ENCODE results near the gene PLP1. TPM values are rescaled to one million over a fixed set of nuclear protein-coding genes. Genes with fewer than 3 reads are reported as not detected.

Gene PLP1
- total and polyA plus RNA-seq, 2 experiments from 2014 or later: 0.22 to 0.29 TPM

DNA sequence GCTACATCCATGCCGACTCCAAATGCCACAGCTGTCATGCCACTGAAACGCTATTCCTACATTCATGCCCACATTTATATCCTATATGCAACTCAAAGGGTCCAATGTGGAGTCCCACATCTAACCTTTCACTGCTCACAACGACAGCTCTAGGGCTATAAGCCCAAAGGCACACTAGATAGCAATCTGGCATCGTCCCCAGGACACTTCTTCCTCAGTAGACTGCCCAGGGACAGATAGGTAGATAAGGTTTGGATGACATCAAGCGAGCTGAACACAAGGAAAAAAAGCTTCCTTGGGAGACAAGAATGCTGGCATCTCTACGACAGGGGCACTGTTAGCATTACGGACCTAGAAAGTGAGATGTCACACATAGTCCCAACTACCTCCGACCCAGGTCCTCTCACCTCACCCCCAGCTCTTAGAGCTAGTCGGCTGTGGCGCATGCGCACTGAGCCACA lies 54.7 kb downstream of the PLP1 start:
- Histone ChIP-seq H3K9me3 (ENCODE audit: low read depth) (no peaks in the 10 kb centered on the region), H3K9ac (peak overlapping the region; percentile 64), H3K36me3 (ENCODE audit: low read depth) (no peaks in the 10 kb centered on the region), H3K79me2 (ENCODE audit: insufficient read depth) (no peaks in the 10 kb centered on the region), H3F3A (ENCODE audit: insufficient read depth) (no peaks in the 10 kb centered on the region), H4K20me1 (ENCODE audit: insufficient read depth) (no peaks in the 10 kb centered on the region), H3K9me2 (ENCODE audit: insufficient read depth) (no peaks in the 10 kb centered on the region), H3K27ac (no peak overlapping the region), H3K27me3 (replicated peaks; ENCODE audit: insufficient read depth) (no peaks in the 10 kb centered on the region), H3K4me1 (ENCODE audit: insufficient read depth) (no peaks in the 10 kb centered on the region), H2AFZ (peak overlapping the region; percentile 90), H3K4me2 (ENCODE audit: unreplicated experiment) (peak overlapping the region; percentile 83), H3K4me3 (peak overlapping the region; percentile 89)
- no peak for TF ChIP-seq EZH2 (IDR thresholded peaks at IDR 0.05; ENCODE audit: insufficient read depth, poor library complexity, severe bottlenecking)
- no peak for TF ChIP-seq EZH2phosphoT487 (IDR thresholded peaks at IDR 0.05; ENCODE audit: insufficient read depth, low read depth)
- peak; percentile 70 for DNase-seq
- in situ Hi-C loops (cut with MboI): loop anchor here (25.0 kb wide), 1 partner anchor 281 kb away; the partner anchor contains the start of gene ZCCHC18
- WGBS, 2 experiments (ENCODE audit: low coverage in 1 of 2, low lambda C conversion rate in 2 of 2, missing lambda C conversion rate in 2 of 2): 11 to 14% methylated on average over 5 to 11 of the region's 11 CpGs

DNA sequence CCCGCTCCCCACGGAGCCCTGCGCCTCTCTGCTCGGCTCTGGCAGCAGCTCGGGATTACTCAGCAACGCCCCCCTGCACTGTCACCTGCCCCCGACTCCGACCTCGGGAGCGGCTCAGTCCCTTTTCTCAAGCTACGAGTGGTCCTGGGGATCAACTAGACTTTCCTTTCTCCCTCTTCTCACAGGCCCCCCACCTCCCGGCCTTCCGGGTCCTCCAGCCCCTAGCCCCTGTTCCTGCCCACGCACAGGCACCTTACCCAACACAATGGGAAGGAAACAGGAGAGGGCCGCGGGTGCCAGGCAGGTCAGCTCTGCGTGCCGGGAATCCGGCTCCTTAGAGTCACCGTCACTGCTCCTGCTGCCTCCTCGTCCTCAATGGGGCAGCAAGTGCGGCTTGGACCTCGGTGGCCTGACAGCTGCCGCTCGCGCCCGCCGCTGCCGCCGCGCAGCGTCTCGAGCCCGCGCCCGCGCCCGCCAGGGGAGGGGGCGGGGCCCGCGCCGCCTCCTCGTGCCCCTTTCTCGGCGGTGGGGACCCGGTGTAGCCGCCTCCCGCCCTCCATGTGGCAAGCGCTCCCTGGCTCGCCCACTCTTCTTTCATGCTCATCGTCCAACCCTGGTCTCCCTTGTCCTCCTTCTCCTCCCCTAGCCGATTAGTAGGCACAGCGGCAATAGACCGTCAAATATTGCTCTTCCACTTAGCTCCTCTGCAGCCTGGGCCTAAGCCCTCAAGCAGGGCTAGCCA lies 55.3 kb downstream of the PLP1 start, which contains the start of gene RAB9B:
Gene RAB9B, minus strand, starts transcription at position 455 of the 742 bp plus-strand sequence. CDS start 6,473 bp downstream, outside the sequence.
- no peaks in the 10 kb centered on the region for H3K27me3 ChIP-seq (replicated peaks; ENCODE audit: insufficient read depth)
- H2AFZ ChIP-seq: peak within 1 kb of the TSS; percentile 90
- in situ Hi-C loops (cut with MboI): loop anchor here (25.0 kb wide), 1 partner anchor 280 kb away; the partner anchor contains the start of gene ZCCHC18
- peak; percentile 53 for DNase-seq
- no peak for TF ChIP-seq EZH2phosphoT487 (IDR thresholded peaks at IDR 0.05; ENCODE audit: insufficient read depth, low read depth)
- no peak for TF ChIP-seq EZH2 (IDR thresholded peaks at IDR 0.05; ENCODE audit: insufficient read depth, poor library complexity, severe bottlenecking)
- H3K4me2 ChIP-seq (ENCODE audit: unreplicated experiment): peak within 1 kb of the TSS; percentile 83
- H3K79me2 ChIP-seq (ENCODE audit: insufficient read depth): no peaks in the 10 kb centered on the region
- H3K36me3 ChIP-seq (ENCODE audit: low read depth): no peaks in the 10 kb centered on the region
- H4K20me1 ChIP-seq (ENCODE audit: insufficient read depth): no peaks in the 10 kb centered on the region
- no peaks in the 10 kb centered on the region for H3K9me3 ChIP-seq (ENCODE audit: low read depth)
- no peaks in the 10 kb centered on the region for H3F3A ChIP-seq (ENCODE audit: insufficient read depth)
- H3K9ac ChIP-seq: peak within 1 kb of the TSS; percentile 64
- H3K9me2 ChIP-seq (ENCODE audit: insufficient read depth): no peaks in the 10 kb centered on the region
- H3K4me1 ChIP-seq (ENCODE audit: insufficient read depth): no peaks in the 10 kb centered on the region
- no peak within 1 kb of the TSS for H3K27ac ChIP-seq
- peak within 1 kb of the TSS; percentile 89 for H3K4me3 ChIP-seq
- 3 to 4% methylated on average over 19 to 35 of the region's 54 CpGs for WGBS, 2 experiments (ENCODE audit: low coverage in 1 of 2, low lambda C conversion rate in 2 of 2, missing lambda C conversion rate in 2 of 2)

DNA sequence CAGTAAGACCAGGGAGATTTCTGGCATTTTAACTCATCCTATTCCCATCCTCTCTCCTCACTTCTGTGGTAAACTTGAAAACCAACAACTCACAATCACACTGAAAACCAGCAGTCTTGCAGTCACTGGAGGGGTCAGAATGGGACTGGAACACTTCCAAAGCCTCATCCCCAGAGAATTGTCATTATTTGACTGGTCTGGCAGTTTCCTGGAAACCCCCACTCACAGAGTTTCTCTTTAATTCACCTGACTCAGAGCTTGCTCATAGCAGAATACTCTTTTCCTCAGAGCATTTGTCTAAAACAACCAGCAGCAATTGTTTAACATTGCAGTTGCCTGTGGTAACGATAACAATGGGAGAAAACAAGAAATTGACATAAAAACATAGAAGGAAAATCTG lies 62.8 kb downstream of the PLP1 start:
- Histone ChIP-seq H3K9ac (no peak overlapping the region), H3K4me3 (no peak overlapping the region), H3K9me3 (ENCODE audit: low read depth) (no peaks in the 10 kb centered on the region), H3K4me2 (ENCODE audit: unreplicated experiment) (no peak overlapping the region), H2AFZ (no peak overlapping the region), H3F3A (ENCODE audit: insufficient read depth) (no peaks in the 10 kb centered on the region), H3K27me3 (replicated peaks; ENCODE audit: insufficient read depth) (no peaks in the 10 kb centered on the region), H3K27ac (no peak overlapping the region), H4K20me1 (ENCODE audit: insufficient read depth) (no peaks in the 10 kb centered on the region), H3K79me2 (ENCODE audit: insufficient read depth) (no peaks in the 10 kb centered on the region), H3K9me2 (ENCODE audit: insufficient read depth) (no peaks in the 10 kb centered on the region), H3K4me1 (ENCODE audit: insufficient read depth) (no peaks in the 10 kb centered on the region; the same call in 1 of the 2 replicates), H3K36me3 (ENCODE audit: low read depth) (no peaks in the 10 kb centered on the region)
- WGBS, 2 experiments (ENCODE audit: low coverage in 1 of 2, low lambda C conversion rate in 2 of 2, missing lambda C conversion rate in 2 of 2): 17 to 45% methylated on average over 1 of the region's 1 CpG
- peak; percentile 10 for DNase-seq
- TF ChIP-seq EZH2phosphoT487 (IDR thresholded peaks at IDR 0.05; ENCODE audit: insufficient read depth, low read depth) (no peak), EZH2 (IDR thresholded peaks at IDR 0.05; ENCODE audit: insufficient read depth, poor library complexity, severe bottlenecking) (no peak)
- in situ Hi-C loops (cut with MboI): loop anchor here (25.0 kb wide), 1 partner anchor 273 kb away; the partner anchor contains the start of gene ZCCHC18

Other genes with a start within 250 kb of the PLP1 start
- 41.1 and 44.5 TPM in 2 replicates for gene TCEAL4, start 191.3 kb upstream of the PLP1 start, total RNA-seq (2014; rRNA removed; shearing (Covaris generic))
- 108 and 112 TPM in 2 replicates for gene TCEAL4, start 191.3 kb upstream of the PLP1 start, polyA plus RNA-seq (2016; fragmentation: Nextera tagmentation; extraction: Ambion mirVana)
- 16.3 and 33.4 TPM in 2 replicates for gene TCEAL3, start 168.9 kb upstream of the PLP1 start, total RNA-seq (2014; rRNA removed; shearing (Covaris generic))
- 53.1 and 58.1 TPM in 2 replicates for gene TCEAL3, start 168.9 kb upstream of the PLP1 start, polyA plus RNA-seq (2016; fragmentation: Nextera tagmentation; extraction: Ambion mirVana)
- gene TCEAL1, start 147.9 kb upstream of the PLP1 start, total RNA-seq (2014; rRNA removed; shearing (Covaris generic)): 22.8 and 30.7 TPM in 2 replicates
- gene TCEAL1, start 147.9 kb upstream of the PLP1 start, polyA plus RNA-seq (2016; fragmentation: Nextera tagmentation; extraction: Ambion mirVana): 30.6 and 32.0 TPM in 2 replicates
- gene MORF4L2, start 90.1 kb upstream of the PLP1 start, total RNA-seq (2014; rRNA removed; shearing (Covaris generic)): 640 and 664 TPM in 2 replicates
- gene MORF4L2, start 90.1 kb upstream of the PLP1 start, polyA plus RNA-seq (2016; fragmentation: Nextera tagmentation; extraction: Ambion mirVana): 482 and 486 TPM in 2 replicates
- gene TMEM31, start 65.9 kb upstream of the PLP1 start, total RNA-seq (2014; rRNA removed; shearing (Covaris generic)): not detected in 2 replicates
- 0.26 and 0.28 TPM in 2 replicates for gene TMEM31, start 65.9 kb upstream of the PLP1 start, polyA plus RNA-seq (2016; fragmentation: Nextera tagmentation; extraction: Ambion mirVana)
- gene RAB9B, start 55.4 kb downstream of the PLP1 start, total RNA-seq (2014; rRNA removed; shearing (Covaris generic)): 0.89 and 1.5 TPM in 2 replicates
- gene RAB9B, start 55.4 kb downstream of the PLP1 start, polyA plus RNA-seq (2016; fragmentation: Nextera tagmentation; extraction: Ambion mirVana): 0.80 and 0.81 TPM in 2 replicates
- 0.63 and 1.4 TPM in 2 replicates for gene TMSB15B, start 185.8 kb downstream of the PLP1 start, total RNA-seq (2014; rRNA removed; shearing (Covaris generic))
- 7.3 and 8.7 TPM in 2 replicates for gene TMSB15B, start 185.8 kb downstream of the PLP1 start, polyA plus RNA-seq (2016; fragmentation: Nextera tagmentation; extraction: Ambion mirVana)
- not detected in 2 replicates for gene H2BW1, start 236.9 kb downstream of the PLP1 start, total RNA-seq (2014; rRNA removed; shearing (Covaris generic))
- gene H2BW1, start 236.9 kb downstream of the PLP1 start, polyA plus RNA-seq (2016; fragmentation: Nextera tagmentation; extraction: Ambion mirVana): not detected in 2 replicates

Data from GM23248 (cell line).